Stimulated activated CD4-positive, alpha-beta T cell treated with anti-CD3 and anti-CD28 coated beads, Interleukin-1b, Interleukin-23, amount 100 ng/mL, for 24 hours (primary cell): ENCODE measurements around the gene TTLL8.

ENCODE experiments used
- DNase-seq, 4 experiments: peaks; one replicate each; pipeline ENCODE4 v3.0.0-alpha.2; 2020; ENCODE audit warnings: low read depth in 4 of 4, low spot score in 1 of 4

TTLL8 gene

DNA sequence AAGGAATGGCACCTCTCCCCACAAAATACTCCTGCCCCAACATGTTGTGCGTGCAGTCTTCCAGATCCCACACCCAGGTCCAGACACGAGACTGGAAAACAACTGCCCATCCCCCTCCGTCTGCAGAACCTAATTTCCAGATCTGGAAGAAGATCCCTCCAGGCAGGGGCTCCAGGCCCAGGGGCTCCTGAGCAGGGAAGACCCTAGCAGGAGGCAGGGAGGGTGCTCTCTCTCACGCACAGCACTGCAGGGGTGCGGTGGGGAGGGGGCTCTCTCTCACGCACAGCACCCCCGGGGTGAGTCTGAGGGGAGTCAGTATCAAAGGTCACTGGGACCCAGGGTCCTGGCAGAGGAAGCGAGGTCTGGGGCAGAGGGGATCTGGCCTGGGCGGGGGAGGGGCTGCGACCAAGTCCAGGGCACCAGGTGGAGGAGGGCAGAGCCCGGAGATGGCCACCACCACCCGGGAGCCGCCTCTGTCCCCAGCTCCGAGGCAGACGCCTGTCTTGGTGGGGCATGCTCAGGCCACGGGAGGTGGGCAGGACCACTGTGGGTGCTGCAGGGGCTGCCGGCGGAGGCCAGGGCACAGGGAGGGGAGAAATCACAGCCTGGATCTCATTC is 25.5 kb upstream of the TTLL8 start:
- no peak for DNase-seq

DNA sequence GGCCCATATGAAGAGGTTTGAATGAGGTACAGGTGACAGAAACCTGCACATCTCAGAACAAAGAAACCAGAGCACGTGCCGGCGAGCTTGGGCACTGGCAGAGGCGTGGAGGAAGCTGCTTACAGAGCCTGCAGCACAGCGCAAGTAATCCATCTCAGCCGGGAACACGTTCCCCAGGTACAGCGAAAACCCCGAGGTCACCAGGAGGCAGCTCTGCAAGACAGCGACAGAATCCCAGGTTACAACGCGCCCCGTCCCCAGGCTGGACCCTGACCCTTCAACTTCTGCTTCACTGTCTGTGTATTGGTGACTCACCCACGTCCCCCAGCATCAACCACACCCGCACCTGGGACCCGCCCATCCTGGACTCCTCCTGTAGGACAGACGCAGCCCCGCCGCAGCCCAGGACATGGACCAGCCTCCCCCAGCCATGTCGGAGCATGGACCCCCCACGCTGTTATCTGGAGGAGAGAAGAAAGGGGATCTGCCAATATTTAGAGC is 24.9 kb upstream of the TTLL8 start:
- DNase-seq, result no peak

DNA sequence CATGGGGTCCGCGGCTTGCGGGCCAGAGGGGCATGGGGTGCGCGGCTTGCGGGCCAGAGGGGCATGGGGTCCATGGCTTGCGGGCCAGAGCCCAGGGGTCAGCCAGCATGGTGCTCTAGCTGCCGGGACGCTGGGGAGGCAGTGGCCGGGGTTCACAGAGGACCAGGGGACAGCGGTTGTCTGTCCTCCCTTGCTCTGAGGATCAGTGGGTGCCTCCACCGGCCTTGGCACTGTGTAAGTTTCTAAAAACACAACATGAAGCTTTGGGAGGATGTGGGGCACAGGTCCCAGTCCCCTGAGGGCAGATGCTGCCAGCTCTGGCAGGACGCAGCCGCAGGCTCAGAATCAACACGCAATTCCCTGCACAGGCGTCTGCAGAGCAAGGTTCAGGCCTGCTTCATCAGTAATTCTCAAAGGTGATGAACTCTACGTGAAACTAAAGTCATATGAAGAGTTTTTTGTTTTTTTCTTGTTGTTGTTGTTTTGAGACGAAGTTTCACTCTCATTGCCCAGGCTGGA is 24.2 kb upstream of the TTLL8 start:
- no peak for DNase-seq

DNA sequence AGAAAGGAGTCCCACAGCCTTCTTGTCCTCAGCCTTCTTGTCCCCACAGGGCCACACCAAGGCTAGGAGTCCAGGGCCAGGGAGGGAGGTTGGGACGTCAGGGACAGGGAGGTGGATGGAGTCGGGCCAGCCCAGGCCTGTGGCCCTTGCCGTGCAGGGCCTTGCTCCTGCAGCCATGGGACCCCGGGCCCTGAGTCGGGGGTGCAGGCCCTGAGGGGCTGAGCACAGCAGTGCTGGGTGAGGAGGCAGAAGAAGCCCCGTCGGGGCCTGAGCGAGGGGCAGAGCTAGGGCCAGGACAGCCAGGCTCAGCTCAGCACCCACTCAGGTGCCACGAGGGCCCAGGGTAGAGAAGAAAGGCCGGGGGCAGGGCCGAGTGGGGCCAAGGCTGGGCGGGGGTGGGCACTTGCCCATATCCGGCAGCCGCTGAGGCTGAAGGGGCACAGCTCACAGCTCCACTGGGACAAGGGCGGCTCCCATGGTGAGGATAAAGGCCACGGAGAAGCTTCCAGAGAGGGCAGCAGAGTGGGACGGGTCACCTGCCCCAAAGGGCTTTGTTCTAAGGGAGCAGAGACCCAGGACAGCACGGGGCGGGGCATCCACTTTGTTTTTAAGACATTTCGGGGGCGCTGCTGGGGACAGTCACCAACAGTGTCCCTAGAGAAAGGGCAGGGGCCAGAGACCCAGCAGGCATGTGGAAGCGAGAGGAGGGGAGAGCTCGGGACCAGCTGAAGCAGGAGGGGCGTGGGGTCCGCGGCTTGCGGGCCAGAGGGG is 23.5 kb upstream of the TTLL8 start:
- DNase-seq, result no peak

DNA sequence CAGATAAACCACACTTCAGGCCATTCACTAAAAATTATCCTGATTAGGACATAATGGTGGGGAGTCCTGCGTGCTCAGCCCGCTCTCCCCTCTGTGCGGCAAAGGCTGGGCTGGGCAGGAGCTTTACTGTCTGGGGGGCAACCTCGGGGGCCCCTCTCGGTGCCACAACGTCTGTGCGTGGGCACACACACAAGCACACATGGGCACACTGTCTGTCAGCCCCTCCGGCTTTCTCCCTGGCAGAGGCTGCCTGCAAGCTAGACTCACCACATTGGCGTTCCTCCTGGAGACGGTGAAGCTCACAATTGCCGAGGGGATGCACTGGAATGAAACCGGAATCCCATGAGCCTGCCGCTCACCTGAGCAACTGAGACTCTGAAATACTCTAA is 22.0 kb upstream of the TTLL8 start:
- no peak for DNase-seq

DNA sequence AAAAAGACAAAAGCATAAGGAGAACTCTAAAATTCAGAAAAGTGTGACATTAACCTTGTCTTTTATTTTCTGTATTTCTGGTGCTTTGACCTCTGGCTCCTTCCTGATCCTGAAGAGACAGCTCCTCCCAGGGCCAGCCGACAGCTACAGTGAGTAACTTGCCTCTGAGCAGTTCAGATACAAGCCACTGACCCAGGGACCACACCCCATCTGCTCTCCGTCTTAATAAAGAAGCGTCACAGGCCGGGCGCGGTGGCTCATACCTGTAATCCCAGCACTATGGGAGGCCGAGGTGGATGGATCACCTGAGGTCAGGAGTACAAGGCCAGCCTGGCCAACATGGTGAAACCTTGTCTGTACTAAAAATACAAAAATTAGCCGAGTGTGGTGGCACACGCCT is 20.7 kb upstream of the TTLL8 start:
- DNase-seq, result no peak

DNA sequence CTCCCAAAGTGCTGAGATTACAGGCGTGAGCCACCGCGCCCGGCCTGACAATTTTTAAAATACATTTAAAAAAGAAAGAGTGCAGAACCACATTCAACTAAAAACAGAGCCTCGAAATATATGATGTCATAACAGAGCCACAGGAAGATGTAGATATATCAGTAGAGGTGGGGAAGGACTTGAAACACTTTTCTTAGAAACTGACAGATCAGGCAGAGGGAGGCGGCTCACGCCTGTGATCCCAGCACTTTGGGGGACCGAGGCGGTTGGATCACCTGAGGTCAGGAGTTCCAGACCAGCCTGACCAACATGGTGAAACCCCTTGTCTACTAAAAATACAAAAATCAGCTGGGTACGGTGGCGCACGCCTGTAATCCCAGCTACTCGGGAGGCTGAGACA is 20.1 kb upstream of the TTLL8 start:
- DNase-seq, result no peak

DNA sequence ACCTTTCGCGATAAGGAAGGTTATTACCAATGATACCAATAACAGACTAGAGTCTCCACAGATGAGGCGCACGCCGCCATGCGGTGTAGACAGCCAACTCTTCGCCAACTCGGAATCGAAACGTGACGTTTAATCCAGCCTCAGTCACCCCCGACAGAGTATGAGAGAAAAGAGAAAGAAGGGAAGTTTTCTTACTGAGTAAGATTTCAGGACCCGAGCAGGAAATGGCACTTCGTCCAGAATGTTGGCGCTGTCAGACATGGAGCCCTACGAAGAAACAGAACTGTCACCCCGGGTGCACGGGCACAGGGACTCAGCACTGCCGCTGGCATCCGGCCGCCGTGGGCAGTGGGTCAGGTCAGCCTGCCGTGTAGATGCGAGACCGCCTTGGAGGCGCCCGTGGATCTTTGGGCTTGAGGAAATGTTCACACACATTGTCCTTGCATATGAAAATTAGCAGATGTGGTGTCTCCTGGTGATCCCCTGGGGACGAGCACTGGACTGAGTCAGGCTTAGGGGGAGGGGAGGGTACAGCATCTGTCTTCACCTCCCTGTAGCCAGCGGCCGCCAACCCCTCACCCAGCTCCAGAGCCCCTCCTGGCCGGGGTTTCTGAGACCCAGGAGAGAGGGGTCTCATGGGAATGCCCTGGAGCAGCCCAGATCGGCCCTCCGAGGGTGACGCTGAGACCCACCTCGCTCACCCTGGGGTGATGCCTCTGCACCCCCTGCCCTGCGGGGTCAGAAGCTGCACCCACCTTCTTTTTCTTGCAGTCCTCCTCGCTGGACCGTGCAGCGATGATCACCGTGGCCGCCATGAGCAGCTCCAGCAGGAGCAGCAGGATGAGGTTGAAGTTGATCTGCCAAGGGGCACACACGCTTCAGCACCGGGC is 18.8 kb upstream of the TTLL8 start:
- no peak for DNase-seq

DNA sequence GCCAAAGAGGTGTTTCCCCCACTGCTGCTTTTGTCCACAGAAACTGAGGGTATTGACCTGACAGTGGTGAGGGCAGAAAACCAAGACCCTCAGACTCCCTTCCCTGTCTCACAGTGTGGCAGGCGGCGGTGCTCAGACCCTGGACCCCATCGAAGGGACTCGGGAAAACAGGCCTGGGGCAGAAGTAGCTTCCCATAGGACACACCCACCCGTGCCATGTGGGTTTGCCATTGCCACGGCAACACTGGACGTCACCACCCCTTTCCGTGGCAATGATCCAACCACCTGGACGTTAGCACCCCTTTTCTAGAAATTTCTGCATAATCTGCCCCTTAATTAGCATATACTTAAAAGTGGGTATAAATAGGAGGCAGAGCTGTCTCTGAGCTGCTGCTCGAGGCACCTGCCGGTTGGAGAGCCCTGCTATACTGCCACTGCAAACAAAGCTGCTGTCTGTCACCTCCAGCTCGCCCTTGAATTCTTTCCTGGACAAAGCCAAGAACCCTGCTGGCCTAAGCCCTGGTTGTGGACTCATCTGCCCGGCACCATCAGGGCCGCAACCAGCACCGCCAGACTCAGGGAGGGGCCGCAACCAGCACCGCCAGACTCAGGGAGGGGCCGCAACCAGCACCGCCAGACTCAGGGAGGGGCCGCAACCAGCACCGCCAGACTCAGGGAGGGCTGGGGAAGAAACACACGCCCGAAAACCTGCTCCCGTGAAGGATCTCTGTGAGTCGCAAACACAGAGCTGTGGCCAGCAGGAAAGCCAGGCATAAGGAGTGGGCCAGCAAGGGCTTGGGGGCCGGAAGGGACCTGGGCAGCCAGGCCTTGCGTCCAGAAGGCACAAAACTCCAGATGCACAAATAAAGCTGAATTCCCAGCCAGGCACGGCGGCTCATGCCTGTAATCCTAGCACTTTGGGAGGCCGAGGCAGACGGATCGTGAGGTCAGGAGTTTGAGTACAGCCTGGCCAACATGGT is 16.7 kb upstream of the TTLL8 start:
- DNase-seq, result no peak

DNA sequence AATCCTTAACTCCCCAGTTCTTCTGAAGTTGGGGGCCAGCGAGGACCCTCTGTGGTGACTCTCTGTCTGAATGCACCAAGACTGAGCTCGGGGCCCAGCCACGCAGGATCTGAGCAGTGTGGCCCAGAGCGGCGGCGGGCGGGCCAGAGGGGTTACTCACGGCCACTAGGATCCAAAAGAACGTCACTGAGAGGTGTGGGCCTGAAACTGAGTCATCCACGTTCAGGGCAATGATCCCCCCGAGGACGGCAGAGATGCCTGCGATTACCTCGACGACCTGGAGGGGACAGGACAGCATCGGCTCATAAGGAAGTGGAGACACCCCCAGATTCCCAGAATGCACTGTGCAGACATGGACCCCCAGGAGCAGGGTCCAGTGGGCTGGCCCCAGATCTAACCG is 16.0 kb upstream of the TTLL8 start:
- DNase-seq, result no peak

DNA sequence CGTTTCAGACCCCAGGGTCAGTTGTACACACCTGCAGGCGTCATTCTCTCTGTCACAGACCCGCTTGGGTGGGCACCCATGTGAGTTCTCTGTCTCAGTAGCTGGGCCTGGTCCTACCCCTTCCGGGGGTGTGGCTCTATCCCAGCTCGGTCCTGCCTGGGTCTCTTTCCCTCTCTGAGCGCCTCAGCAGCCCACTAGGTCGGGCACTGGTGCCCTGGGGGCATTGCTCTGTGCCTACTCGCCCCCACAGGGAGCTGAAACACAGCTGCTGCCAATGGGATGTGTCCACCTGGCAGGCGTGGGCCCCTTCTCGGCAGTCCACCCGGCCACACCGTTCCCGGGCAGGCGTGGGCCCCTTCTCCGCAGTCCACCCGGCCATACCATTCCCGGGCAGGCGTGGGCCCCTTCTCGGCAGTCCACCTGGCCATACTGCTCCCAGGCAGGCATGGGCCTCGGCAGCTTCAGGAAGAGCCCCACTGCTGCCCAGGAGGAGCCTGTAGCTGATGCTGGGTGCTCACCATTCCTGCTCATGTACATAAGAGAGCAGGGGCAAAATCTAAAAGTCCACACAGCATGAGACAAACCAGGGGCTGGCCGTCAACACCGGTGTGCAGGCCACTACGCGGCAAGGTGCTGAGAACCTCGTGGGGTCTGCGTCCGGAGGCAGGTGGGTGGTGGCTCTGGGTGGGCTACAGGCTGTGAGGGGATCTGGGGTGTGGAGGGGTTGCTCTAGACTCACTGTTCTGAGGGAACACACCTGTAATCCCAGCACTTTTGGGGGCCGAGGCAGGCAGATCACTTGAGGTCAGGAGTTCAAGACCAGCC is 14.8 kb upstream of the TTLL8 start:
- no peak for DNase-seq

DNA sequence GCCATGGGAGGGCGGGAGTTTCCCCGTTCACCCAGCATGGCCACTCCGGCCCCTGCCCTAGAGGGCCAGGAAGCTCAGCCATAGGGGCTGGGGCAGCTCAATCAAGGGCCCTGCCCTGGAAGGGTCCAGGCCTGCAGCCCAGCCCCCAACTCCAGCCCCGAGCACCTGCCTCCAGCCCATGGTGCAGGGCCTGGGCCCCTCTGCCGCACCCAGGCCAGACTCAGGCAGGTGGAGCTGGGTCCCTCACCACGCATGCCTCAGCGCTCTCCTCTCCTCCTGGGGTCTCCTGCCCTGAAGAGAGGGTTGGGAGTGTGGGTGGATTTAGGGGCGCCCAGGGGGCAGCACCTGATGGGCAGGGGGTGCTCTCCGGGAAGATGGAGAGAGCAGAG is 14.1 kb upstream of the TTLL8 start:
- no peak for DNase-seq

DNA sequence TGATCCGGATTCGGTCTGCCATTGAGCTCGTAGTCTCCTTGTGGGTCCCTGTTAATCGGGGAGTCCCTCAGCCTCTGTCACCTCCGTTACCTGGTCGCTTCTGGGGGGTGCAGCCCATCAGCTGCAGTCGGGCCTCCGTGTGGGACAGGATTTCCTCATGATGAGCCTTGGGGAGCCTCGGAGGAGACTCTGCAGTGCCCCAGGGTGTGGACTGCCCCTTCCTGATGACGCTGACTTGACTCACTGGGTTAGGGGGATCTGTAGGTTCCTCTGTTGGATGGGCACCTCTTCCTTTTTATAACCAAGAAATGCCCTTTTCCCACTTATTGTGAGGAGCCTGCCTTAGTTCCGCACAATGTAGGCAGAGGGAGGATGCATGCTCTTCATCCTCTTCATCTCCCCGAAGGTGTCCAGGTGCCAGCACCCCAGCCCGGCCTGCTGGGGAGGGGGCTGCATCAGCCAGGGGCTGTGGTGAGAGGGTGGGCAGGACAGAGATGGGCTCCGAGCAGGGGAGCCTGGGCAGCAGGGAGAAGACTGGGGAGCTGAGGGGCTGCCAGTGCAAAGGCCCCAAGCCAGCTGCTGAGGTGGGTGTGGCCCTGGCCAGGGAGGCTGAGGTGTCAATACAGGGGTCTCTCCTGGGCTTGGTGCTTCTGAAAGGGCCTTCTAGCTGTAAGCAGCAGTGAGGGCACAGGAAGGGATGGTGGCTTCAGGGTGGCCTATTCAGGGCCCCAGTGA is 13.5 kb upstream of the TTLL8 start:
- no peak for DNase-seq

DNA sequence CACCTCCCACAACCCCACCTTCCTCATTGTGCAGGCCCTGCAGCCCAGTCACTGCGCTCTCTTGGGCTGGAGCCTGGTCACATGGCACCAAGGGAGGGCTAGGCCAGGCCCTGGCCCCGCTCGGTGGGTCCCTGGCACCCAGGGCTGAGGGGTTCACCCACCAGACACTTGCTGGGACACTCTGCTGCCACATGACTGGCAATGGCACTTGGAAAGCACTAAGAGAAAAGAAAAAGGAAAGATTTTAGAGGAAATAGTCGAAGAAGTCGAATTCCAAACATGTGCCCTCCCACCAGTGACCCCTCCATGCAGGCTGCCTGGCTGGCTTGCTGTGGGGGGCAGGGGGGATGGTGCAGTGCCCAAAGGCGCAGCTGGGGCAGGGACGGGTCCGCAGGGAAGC is 12.3 kb upstream of the TTLL8 start:
- DNase-seq, result no peak

DNA sequence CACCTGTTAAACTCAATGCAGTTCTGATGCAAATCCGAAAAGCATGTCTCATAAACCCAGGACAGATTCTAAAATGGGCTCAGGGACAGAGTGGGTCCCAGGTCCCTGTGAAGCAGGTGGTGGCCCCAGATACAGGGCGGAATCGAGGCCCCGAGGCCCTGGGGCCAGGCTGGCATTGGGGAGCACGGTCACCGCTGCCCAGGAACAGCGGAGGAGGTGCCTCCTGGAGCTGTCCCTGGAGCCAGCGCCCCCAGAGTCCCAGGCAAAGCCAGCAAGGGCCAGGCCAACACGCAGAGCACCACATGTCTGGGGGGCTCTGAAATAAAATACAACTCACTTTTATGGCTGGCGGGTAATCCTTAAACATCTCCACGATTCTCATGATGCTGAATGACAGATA is 10.0 kb upstream of the TTLL8 start:
- DNase-seq, result no peak

DNA sequence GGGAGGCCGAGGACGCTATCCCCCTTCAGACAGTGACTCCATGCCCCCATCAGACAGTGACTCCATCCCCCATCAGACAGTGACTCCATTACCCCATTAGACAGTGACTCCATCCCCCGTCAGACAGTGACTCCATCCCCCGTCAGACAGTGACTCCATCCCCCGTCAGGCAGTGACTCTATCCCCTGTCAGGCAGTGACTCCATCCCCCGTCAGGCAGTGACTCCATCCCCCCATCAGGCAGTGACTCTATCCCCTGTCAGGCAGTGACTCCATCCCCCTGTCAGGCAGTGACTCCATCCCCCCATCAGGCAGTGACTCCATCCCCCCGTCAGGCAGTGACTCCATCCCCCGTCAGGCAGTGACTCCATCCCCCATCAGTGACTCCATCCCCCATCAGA is 9.1 kb upstream of the TTLL8 start:
- DNase-seq, result no peak

DNA sequence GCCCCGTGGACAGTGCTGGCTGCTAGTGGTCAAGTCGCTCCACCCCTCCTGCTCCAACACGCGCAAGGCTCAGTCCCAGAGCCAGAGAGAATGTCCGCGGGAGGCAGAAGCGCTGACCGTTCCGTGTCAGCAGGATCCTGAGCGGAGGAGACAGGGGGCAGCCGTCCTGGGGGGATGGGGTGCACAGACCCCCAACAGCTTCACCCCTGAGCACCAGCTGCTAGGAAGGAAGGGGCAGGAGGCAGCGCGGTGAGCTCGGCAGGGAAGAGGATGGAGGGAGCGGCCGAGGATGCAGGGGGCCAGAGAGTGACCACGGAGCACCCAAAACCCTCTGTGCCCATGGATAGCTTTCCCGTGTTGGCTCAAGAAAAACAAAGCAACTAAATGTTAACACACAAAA is 6.4 kb upstream of the TTLL8 start:
- no peak for DNase-seq

DNA sequence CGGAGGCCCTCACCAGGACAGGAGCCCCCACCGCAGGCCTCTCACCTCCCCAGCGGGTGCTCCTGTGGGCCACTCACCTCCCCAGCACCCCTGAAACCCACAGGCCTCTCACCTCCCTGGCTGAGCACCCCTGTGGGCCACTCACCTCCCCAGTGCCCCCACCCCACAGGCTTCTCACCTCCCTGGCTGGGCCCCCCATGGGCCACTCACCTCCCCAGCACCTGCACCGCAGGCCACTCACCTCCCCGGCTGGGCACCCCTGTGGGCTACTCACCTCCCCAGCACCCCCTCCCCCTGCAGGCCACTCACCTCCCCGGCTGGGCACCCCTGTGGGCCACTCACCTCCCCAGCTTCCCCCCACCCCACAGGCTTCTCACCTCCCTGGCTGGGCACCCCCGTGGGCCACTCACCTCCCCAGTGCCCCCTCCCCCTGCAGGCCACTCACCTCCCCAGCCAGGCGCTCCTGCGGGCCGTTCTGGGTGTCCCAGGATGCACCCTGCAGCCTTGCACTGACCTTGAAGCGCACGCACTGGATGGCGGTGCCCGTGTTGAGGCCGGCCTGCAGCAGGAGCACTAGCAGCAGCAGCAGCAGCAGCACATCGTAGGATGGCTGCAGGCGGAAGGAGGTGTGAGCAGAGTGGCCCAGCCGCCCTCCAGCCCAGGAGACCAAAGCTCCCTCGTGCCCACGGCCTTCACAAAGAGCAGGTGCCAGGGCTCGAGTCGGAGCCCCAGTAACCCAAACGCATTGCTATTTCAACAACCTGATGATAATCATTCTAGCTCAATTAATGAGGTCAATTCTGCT is 5.7 kb upstream of the TTLL8 start:
- DNase-seq, result no peak
